Fibroblast of peridontal ligament (primary cell): ENCODE results near the gene GMCL2.

ENCODE experiments used
- DNase-seq: peaks from one replicate; pipeline ENCODE4 v3.0.0-alpha.2; 2010; ENCODE audit errors: extremely low read depth

GMCL2 gene

GRCh38 chr5:178222292-178222691 is 35.1 kb upstream of the GMCL2 start:
- no peak for DNase-seq

- DNase-seq, result no peak
Observed at GRCh38 chr5:178221853-178222252, 34.7 kb upstream of the GMCL2 start.

- no peak for DNase-seq
Observed at GRCh38 chr5:178221282-178221681, 34.1 kb upstream of the GMCL2 start.

GRCh38 chr5:178218827-178219226 is 31.7 kb upstream of the GMCL2 start:
- no peak for DNase-seq

- DNase-seq, result no peak
Observed at GRCh38 chr5:178218237-178218776, 31.1 kb upstream of the GMCL2 start.

GRCh38 chr5:178216779-178217178 is 29.6 kb upstream of the GMCL2 start:
- DNase-seq, result no peak

GRCh38 chr5:178216088-178216534 is 28.9 kb upstream of the GMCL2 start:
- no peak for DNase-seq

GRCh38 chr5:178215280-178216002 is 28.3 kb upstream of the GMCL2 start:
- no peak for DNase-seq

GRCh38 chr5:178214160-178214803 is 27.1 kb upstream of the GMCL2 start:
- DNase-seq, result no peak

GRCh38 chr5:178213748-178214151 is 26.6 kb upstream of the GMCL2 start:
- no peak for DNase-seq

- no peak for DNase-seq
Observed at GRCh38 chr5:178213003-178213461, 25.9 kb upstream of the GMCL2 start.

GRCh38 chr5:178212241-178213002 is 25.3 kb upstream of the GMCL2 start:
- DNase-seq, result no peak

- no peak for DNase-seq
Observed at GRCh38 chr5:178211095-178212048, 24.2 kb upstream of the GMCL2 start.

- no peak for DNase-seq
Observed at GRCh38 chr5:178210686-178211085, 23.5 kb upstream of the GMCL2 start.

- no peak for DNase-seq
Observed at GRCh38 chr5:178210073-178210535, 22.9 kb upstream of the GMCL2 start.

GRCh38 chr5:178209334-178210072 is 22.3 kb upstream of the GMCL2 start:
- no peak for DNase-seq

- no peak for DNase-seq
Observed at GRCh38 chr5:178208540-178209227, 21.5 kb upstream of the GMCL2 start.

GRCh38 chr5:178207917-178208280 is 20.7 kb upstream of the GMCL2 start:
- DNase-seq, result no peak

- no peak for DNase-seq
Observed at GRCh38 chr5:178207183-178207916, 20.2 kb upstream of the GMCL2 start.
